ENCODE results near the gene CLDN11.

The CLDN11 gene

DNA sequence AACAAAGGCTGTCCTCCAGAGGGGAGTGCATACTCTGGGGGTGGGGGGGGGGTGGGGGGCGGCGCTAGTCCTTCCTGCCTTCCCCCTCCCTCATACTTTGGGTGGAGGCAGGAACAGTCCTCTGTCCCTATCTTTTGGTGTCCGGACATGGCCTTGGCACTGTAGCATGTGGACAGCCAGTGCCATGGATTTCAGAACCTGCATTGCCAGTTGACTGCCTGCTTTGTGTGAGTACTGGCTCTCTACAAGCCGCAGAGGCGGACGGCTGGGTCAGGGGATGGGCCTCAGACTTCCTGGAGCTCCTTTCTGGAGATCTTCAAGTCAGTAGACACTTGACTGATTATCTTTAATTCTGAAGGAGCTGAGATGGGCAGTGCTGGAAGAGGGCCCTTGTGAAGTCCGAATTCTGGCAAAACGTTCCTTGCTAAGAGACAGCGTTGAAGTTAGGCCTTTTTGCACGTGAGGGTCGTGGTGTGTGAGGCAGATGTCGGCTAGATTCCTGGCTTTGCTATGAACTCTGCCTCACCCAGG, 2.5 kb downstream of the CLDN11 start:
- Mint-ChIP-seq H3K27me3 (peaks cover 19% of the 10 kb centered on the region), H3K9me3 (no peaks in the 10 kb centered on the region), H3K4me3 (no peak overlapping the region), H3K36me3 (no peaks in the 10 kb centered on the region), H3K4me1 (peaks cover 11% of the 10 kb centered on the region), H3K27ac (no peak overlapping the region)

DNA sequence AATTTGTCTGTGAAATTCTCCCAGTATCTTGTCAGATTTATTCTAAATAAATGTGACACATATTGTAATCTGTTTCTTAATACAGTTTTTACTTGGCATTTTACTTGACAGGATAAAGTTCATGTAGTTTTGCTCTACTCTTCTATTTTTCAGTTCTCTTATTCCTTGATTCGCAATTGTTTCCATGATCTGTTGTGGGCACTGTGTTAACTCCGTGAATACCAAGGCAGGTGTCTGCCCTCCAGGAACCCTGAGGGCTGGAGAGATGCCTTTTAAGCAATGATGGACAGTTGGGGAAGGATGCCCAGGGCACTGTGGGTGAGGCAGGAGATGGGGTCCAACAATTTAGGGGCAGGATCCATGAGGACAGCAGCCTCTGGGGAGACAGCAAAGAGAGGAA, 3.1 kb downstream of the CLDN11 start:
- Mint-ChIP-seq H3K4me1 (peaks cover 11% of the 10 kb centered on the region), H3K27ac (peak overlapping the region; percentile 4), H3K27me3 (peaks cover 19% of the 10 kb centered on the region), H3K4me3 (no peak overlapping the region), H3K36me3 (no peaks in the 10 kb centered on the region), H3K9me3 (no peaks in the 10 kb centered on the region)

DNA sequence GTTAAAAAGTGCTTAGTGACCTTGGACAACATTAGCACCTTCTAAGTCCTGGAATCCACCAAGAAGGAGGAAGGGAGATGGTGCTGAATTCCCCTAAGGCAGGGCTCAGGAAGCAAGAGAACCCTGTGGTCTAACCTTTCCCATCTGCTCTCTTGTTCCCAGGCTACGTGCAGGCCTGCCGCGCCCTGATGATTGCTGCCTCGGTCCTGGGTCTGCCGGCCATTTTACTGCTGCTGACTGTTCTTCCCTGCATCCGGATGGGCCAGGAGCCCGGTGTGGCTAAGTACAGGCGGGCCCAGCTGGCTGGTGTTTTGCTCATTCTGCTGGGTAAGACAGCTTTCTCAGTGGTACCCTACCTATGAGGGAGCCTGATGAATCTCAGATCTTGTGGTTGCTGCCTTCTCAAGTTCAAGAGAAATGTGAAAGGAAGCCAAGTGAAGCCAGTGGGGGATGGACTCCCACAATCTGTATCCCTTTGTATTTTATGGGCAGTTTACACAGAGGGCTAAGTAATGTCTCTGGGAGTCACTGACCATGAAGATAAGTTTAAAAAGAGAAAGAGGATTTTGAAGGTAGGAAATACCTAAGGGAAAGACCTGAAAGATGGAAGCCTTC, 4.4 kb downstream of the CLDN11 start:
- Mint-ChIP-seq H3K4me3 (no peak overlapping the region), H3K9me3 (no peaks in the 10 kb centered on the region), H3K27ac (no peak overlapping the region), H3K27me3 (peaks cover 16% of the 10 kb centered on the region), H3K4me1 (peaks cover 12% of the 10 kb centered on the region), H3K36me3 (no peaks in the 10 kb centered on the region)

DNA sequence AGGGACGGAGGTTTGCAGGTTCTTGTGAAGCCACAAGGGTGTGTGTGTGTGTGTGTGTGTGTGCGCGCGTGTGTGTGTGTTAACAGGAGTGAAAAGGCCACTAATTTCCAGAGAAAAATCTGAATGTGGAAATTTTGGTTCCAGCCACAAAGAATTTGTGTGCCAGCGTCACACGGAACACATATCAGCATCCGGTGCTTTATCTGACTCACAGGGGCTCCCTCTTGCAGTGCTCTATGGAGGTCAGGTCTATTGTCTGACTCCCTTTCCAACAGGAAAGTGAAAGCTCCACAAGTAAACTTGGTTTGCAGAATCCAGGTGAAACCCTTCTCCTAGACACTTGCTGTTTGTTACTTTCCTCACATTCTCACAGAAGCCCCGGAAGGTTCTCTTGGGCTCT, 6.2 kb downstream of the CLDN11 start:
- Mint-ChIP-seq H3K36me3 (no peaks in the 10 kb centered on the region), H3K9me3 (no peaks in the 10 kb centered on the region), H3K4me3 (no peak overlapping the region), H3K27me3 (peaks cover 13% of the 10 kb centered on the region), H3K4me1 (peaks cover 26% of the 10 kb centered on the region), H3K27ac (no peak overlapping the region)

DNA sequence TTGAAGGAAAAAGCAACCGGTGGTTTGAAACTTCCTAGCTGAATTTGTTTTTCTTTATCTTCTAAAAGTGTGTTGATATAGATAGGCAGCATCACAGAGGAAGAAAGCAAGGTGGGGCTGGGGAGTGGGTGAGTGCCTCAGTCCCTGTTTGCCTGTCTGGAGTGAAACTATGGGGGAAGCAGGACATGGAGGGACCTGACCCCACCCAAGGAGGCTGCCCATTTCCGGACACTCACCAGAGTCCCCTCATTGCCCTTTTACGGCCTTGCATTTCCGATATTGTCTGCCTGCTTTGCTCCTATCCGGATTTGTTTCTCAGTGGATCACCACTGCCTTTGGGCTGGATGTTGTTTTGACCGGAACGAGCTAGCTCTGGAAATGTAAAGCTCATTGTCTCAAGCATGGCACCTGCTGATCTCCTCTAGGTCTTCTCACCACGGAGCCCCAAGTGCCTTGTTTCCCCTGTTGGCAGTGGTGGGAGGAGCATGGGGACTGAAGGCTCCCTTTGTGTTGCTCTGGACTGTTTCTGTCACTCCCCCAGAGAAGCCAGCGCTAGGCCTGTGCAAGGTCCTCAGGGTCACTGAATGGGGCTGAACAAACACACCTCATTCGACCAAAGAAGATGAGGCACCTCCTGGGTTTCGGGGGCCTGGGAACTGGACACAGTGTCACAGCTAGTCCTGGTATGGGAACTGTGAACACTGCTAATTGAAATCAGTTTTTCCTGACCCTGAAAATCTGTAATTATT, 7.0 kb downstream of the CLDN11 start:
- Mint-ChIP-seq H3K4me1 (peaks cover 23% of the 10 kb centered on the region), H3K27ac (no peak overlapping the region), H3K36me3 (no peaks in the 10 kb centered on the region), H3K4me3 (no peak overlapping the region), H3K9me3 (no peaks in the 10 kb centered on the region), H3K27me3 (peaks cover 7% of the 10 kb centered on the region)

DNA sequence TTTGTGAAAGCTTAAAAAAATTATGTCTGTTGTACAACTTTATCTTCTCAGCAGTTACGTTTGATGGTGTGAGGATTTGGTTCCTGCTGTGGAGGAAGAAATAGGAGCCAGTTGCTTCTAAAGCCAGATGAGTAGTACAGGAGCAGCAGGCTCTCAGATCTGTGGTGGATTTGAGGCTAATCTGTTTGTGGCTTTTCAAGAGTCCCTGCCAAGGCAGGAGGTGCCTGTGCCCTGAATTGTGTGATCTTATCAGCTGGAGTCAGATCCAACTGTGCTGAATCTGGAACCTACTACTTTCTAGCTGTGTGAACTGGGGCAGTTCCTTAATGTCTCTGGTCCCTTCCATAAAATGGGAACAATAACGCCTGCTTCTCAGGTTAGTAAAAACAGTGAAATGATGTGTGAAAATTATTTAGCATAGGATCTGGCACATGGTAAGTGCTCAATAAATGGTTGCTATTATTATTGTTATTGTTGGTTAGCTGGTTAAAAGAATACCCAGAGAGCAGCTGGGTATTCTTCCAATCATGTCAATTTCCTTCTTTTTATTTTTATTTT, 7.7 kb downstream of the CLDN11 start:
- H3K4me1 Mint-ChIP-seq, result peaks cover 22% of the 10 kb centered on the region
- H3K27me3 Mint-ChIP-seq, result peaks cover 5% of the 10 kb centered on the region
- no peaks in the 10 kb centered on the region for H3K9me3 Mint-ChIP-seq
- H3K36me3 Mint-ChIP-seq, result no peaks in the 10 kb centered on the region
- no peak overlapping the region for H3K27ac Mint-ChIP-seq
- no peak overlapping the region for H3K4me3 Mint-ChIP-seq

DNA sequence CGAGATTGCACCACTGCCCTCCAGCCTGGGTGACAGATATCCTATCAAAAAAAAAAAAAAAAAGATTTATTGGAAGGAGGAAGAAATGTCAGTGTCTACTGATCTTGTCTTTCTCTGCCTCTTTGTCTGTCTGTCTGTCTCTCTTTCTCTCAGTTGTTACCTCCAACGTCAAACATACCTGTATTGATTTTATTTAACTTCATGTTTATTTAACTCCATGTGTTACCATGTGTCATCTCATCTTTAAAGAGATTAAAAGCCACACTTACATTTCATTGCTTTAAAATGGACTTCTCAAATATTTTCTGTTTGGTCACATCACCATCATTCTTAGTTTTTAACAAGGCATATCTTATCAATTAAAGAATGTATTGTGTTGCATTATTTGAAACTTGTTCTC, 9.4 kb downstream of the CLDN11 start:
- H3K4me3 Mint-ChIP-seq, result no peak overlapping the region
- H3K4me1 Mint-ChIP-seq, result peaks cover 22% of the 10 kb centered on the region
- H3K27me3 Mint-ChIP-seq, result no peaks in the 10 kb centered on the region
- no peaks in the 10 kb centered on the region for H3K36me3 Mint-ChIP-seq
- H3K27ac Mint-ChIP-seq, result no peak overlapping the region
- no peaks in the 10 kb centered on the region for H3K9me3 Mint-ChIP-seq

DNA sequence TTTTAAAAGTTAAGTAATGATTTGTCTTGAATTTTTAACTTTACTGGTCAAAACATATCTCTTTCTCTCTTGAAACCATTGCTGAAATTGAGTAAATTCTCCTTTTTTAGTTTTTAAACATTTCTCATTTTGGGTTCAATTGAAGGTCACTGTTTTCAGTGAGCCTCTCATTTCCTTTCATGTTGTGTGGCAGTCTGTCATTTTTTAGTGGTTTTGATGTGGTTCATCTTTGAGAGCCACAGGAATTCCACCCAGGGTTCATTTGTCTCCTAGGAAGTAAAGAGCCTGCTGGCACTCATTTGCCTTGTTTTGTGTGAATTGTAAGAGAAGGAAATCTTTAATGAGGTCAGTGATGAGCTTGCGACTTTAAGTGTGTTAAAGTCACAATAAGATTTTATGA, 10.4 kb downstream of the CLDN11 start:
- Mint-ChIP-seq H3K4me3 (no peak overlapping the region), H3K27me3 (no peaks in the 10 kb centered on the region), H3K27ac (no peak overlapping the region), H3K9me3 (no peaks in the 10 kb centered on the region), H3K36me3 (no peaks in the 10 kb centered on the region), H3K4me1 (peaks cover 22% of the 10 kb centered on the region)

DNA sequence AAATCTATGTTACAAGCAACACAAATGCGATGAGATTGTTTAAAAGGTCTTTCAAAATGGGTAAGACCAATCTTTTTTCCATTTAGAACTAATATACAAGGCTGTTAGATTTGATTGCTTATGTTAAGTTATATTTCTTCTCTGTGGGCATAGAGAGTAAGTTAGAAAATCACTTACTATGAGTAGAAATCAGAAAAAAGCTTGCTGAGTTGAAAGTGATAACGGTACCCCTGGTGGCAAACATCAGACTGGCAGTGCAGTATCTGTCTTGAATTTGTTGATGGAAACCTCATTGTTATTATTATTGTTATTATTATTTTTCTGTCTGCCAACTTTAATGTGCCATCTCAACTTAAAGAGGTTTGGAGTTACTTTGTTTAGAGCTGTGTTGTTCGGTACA, 12.4 kb downstream of the CLDN11 start:
- H3K4me1 Mint-ChIP-seq, result peaks cover 22% of the 10 kb centered on the region

DNA sequence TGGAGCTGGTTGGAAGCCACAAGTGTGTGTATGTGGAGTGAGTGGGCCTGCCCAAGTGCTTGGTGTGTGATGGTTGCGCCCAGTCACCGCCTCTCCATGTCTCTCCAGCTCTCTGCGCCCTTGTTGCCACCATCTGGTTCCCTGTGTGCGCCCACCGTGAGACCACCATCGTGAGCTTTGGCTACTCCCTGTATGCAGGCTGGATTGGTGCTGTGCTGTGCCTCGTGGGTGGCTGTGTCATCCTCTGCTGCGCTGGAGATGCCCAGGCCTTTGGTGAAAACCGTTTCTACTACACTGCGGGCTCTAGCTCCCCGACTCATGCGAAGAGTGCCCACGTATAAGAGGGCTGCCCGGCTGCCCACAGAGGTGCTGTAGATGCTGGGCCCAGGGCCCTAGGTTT, 13.7 kb downstream of the CLDN11 start:
- Mint-ChIP-seq H3K9me3 (no peaks in the 10 kb centered on the region), H3K4me1 (peaks cover 22% of the 10 kb centered on the region), H3K27me3 (no peaks in the 10 kb centered on the region)

More for the DNA sequence above, 12.4 kb downstream of the CLDN11 start:
- H3K9me3 Mint-ChIP-seq, result no peaks in the 10 kb centered on the region
- H3K27me3 Mint-ChIP-seq, result no peaks in the 10 kb centered on the region
- no peaks in the 10 kb centered on the region for H3K36me3 Mint-ChIP-seq
- peak overlapping the region; percentile 11 for H3K4me3 Mint-ChIP-seq
- no peak overlapping the region for H3K27ac Mint-ChIP-seq

DNA sequence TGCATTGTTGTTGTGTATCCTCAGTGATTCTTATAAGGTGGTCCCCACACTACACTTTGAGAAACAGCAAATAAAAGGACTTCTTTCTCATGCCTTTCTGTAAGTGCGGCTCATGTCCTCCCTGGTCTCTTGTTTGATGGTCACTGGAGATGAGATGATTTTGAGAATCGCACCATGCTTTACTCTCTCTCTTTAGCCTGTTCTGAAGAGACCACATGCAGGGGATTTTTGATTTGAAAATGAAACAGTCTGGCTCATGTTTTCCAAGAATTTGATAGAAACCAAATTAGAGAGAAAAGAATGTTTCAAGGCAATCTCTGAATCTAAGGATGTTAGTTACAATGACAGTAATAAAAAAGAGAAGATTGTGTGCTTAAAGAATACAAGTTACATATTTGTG, 18.0 kb downstream of the CLDN11 start:
- Mint-ChIP-seq H3K27me3 (peaks cover 3% of the 10 kb centered on the region), H3K36me3 (no peaks in the 10 kb centered on the region), H3K9me3 (no peaks in the 10 kb centered on the region), H3K4me3 (no peak overlapping the region), H3K4me1 (no peaks in the 10 kb centered on the region), H3K27ac (no peak overlapping the region)

More for the DNA sequence above, 13.7 kb downstream of the CLDN11 start:
- no peak overlapping the region for H3K27ac Mint-ChIP-seq
- H3K4me3 Mint-ChIP-seq, result no peak overlapping the region
- H3K36me3 Mint-ChIP-seq, result no peaks in the 10 kb centered on the region

DNA sequence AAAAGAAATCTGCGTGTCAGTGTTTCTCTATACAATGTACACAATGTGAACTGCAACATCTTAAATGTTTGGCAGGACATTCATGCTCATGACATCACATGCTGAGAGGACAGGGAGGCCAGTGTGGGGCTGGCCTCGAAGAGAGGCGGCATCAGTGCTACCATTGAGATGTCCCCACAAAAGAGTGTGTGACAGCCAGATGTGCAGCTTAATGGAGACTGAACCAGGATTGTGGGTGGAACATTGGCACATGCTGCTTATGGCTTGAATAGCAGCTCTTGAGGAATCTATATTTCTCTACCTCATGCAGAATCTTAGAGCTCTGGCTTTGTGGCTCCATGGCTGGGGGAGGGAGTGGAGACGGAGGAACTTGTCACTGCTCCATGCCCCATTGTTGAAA, 18.5 kb downstream of the CLDN11 start:
- H3K27ac Mint-ChIP-seq, result no peak overlapping the region
- H3K36me3 Mint-ChIP-seq, result no peaks in the 10 kb centered on the region
- H3K27me3 Mint-ChIP-seq, result peaks cover 5% of the 10 kb centered on the region
- H3K4me1 Mint-ChIP-seq, result no peaks in the 10 kb centered on the region
- H3K4me3 Mint-ChIP-seq, result no peak overlapping the region
- no peaks in the 10 kb centered on the region for H3K9me3 Mint-ChIP-seq

DNA sequence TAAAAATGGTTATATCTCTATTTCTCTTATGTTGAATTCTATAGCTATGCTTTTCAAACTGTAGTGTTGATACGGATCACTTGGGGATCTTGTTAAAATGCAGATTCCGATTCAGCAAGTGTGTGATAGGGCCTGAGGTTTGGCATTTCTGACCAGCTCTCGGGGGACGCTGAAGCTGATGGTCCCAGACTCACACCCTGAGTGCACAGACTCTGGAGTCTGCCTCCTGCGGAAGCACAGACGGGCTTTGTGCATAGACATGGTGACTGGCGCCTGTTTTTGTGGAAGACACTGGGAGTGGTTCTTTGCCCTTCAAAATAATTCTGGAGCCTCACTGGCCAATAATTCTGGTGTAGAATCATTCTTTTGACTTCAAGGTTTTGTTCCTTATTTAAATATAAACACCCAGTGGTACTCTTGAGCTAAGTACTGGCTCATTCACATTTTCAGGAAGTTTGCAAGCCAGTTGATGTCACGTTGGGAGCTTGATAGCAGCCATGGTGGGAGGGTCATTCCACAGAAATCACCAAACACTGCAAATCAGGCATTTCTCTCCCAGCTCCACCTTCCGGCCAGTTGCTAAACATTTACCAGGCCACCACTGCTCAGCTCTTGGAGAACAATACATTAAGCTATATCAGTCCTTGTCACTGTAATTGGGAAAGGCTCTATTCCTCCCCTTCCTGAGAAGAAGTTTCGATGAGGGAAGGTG, 19.2 kb downstream of the CLDN11 start:
- H3K4me1 Mint-ChIP-seq, result no peaks in the 10 kb centered on the region
- no peak overlapping the region for H3K27ac Mint-ChIP-seq
- no peak overlapping the region for H3K4me3 Mint-ChIP-seq
- no peaks in the 10 kb centered on the region for H3K9me3 Mint-ChIP-seq
- H3K36me3 Mint-ChIP-seq, result no peaks in the 10 kb centered on the region
- peaks cover 8% of the 10 kb centered on the region for H3K27me3 Mint-ChIP-seq

DNA sequence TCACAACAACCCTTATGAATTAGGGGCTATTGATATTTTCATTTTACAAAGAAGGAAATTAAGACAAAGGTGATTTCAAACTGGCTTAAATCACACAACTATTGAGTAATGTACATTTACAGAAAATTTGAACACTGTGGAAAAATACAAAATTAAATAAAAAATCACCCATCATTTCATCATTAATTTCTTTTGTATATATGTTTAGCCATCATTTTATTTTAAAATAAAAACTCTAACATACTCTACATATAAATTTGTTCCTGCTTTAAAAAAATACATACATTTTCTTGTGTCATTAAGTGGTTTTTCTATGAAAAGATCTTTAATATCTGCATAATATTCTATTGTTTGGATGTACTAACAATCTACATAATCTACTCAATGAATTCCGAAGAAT, 20.2 kb downstream of the CLDN11 start:
- H3K27ac Mint-ChIP-seq, result no peak overlapping the region
- no peaks in the 10 kb centered on the region for H3K4me1 Mint-ChIP-seq
- H3K9me3 Mint-ChIP-seq, result no peaks in the 10 kb centered on the region
- H3K4me3 Mint-ChIP-seq, result no peak overlapping the region
- H3K36me3 Mint-ChIP-seq, result no peaks in the 10 kb centered on the region
- H3K27me3 Mint-ChIP-seq, result peaks cover 8% of the 10 kb centered on the region

DNA sequence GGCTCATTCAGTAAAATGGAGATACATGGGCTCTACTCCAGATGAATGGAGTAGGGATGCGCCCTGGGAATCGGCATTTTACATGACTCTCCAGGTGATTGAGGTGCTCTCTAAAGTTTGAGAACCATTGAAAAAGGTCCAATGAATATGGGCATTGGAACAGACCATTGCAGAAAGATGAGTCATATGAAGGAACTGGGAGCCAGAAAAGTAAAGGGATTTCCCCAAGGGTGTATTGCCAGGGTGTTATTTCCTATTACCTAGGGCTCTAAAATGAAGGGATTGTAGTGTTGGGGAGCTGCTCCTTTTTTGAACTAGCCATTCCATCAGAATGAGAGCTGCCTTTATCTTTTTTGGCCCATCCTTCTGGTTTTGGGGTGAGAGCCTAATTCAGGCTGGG, 21.7 kb downstream of the CLDN11 start:
- H3K36me3 Mint-ChIP-seq, result no peaks in the 10 kb centered on the region
- no peak overlapping the region for H3K27ac Mint-ChIP-seq
- no peaks in the 10 kb centered on the region for H3K9me3 Mint-ChIP-seq
- H3K4me3 Mint-ChIP-seq, result no peak overlapping the region
- H3K27me3 Mint-ChIP-seq, result peaks cover 9% of the 10 kb centered on the region
- no peaks in the 10 kb centered on the region for H3K4me1 Mint-ChIP-seq

DNA sequence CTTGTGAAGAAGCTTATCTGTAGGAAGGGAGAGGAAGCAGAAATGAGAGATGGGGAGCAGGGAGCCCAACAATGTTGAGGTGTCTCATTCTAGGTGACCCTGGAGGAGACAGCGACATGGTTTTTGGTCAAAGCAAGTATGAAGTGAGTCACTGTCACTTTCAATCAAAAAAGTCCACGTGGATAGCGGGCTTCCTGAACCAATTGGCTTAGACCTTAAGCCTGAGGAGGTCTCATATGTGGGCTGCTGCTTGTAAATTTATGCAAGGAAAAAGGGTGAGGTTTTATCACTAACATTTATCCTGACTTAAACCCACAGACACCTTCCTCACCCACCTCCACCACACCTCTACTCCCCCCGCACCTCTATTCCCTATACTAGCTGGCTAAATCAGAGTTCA, 22.7 kb downstream of the CLDN11 start:
- Mint-ChIP-seq H3K9me3 (no peaks in the 10 kb centered on the region), H3K27ac (no peak overlapping the region), H3K36me3 (no peaks in the 10 kb centered on the region), H3K4me1 (no peaks in the 10 kb centered on the region), H3K4me3 (no peak overlapping the region), H3K27me3 (peaks cover 9% of the 10 kb centered on the region)

Measured in activated naive CD4-positive, alpha-beta T cell treated with anti-CD3 and anti-CD28 coated beads, Interleukin-2, amount 50 U/mL, for 24 hours (primary cell).